HEK293T (cell line): ENCODE results near the gene CEACAM4.

ENCODE experiments used
- CTBP1 ChIP-seq: fragments of 450-650 bp; IDR thresholded peaks from 2 replicates; pipeline ENCODE4 v1.6.1; 2016; ENCODE audit warnings: borderline replicate concordance
- LEF1 ChIP-seq: fragments of 450-650 bp; IDR thresholded peaks from 2 replicates; pipeline ENCODE4 v1.6.1; 2017; ENCODE audit warnings: mild to moderate bottlenecking, borderline replicate concordance
- SP1 ChIP-seq: fragments of 450-650 bp; IDR thresholded peaks from 2 replicates; pipeline ENCODE4 v1.6.1; 2017
- SUZ12 ChIP-seq: fragments of 450-650 bp; IDR thresholded peaks from 2 replicates; pipeline ENCODE4 v1.6.1; 2016; ENCODE audit warnings: mild to moderate bottlenecking

DNA sequence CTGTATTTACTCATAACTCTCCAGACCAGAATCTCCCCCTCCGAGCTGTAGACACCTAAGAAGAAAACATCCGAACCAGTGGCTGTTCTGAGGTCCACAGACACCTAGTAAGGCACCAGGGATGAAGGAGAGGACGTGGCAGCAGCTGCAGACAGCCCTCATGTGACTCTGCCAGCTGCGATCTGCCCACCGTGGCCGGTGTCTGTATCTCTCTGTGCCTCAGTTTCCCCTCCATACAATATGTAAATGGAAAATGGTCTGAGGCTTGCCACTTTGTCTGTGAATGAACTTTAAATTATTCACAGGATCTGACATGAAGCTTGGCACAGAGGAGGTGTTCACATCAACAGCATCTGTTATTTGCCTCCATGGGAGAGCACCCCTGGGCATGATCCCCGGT lies 2.4 kb downstream of the CEACAM4 start:
- TF ChIP-seq LEF1 = no peak
- TF ChIP-seq SUZ12 = no peak
- TF ChIP-seq SP1 = no peak
- TF ChIP-seq CTBP1 = no peak
